Activated T-helper 1 cell treated with Interleukin-2 at 50 U/mL for 16 hours (primary cell): ENCODE results near the gene ADCY2.

Experiments
- DNase-seq: peaks from one replicate; pipeline ENCODE4 v3.0.0-alpha.2; 2020; ENCODE audit warnings: low read depth

ADCY2 gene

DNA sequence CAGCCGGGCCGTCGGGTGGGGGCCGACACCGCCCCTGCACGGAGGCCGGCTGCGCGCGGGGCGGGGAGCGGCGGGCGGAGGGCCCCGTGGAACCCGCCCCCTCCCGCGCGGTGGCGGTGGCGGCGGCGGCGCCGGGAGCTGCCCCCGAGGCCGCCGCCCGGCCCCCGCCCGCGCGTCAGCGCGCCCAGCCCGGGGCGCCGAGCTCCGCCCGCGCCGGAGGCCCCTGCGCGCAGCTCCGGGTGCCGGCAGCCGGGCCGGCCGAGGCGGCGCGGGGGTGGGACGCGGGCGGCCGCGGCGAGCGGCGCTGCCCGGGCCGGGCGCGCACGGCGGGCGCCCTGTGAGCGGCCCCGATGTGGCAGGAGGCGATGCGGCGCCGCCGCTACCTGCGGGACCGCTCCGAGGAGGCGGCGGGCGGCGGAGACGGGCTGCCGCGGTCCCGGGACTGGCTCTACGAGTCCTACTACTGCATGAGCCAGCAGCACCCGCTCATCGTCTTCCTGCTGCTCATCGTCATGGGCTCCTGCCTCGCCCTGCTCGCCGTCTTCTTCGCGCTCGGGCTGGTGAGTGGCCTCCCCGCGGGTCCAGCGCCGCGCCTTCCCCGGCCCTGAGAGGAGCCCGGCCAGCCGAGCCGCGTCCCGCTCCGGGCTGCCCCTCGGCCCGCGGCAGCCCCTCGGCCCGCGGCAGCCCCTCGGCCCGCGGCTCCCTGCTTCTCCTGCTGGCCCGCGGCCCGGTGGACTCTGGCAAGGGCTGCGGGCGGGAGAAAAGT is at the start of gene ADCY2:
Gene ADCY2, plus strand, starts transcription at position 192 of the 766 bp plus-strand sequence. Its CDS starts 159 bp downstream, at position 351.
- DNase-seq, result no peak

DNA sequence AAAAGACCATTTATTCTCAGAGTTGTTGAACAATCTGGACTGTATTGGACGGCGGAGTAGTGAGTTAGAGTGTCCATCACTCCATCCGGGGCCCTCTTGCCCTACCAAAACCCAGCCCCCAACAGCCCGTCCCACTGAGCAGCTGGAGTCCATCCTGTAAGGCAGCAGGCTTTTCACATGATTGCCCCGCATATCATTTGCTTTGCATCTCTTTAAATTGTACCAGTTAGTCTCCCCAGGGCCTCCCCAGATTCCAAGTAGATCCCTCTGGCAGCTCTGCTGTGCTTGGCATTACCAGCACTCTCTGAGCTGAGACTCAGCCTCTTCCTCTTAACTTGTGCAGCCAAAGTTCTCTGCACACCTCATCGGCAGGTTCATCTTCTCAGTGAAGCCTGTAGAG is 48.6 kb upstream of the ADCY2 start:
- DNase-seq, result no peak

DNA sequence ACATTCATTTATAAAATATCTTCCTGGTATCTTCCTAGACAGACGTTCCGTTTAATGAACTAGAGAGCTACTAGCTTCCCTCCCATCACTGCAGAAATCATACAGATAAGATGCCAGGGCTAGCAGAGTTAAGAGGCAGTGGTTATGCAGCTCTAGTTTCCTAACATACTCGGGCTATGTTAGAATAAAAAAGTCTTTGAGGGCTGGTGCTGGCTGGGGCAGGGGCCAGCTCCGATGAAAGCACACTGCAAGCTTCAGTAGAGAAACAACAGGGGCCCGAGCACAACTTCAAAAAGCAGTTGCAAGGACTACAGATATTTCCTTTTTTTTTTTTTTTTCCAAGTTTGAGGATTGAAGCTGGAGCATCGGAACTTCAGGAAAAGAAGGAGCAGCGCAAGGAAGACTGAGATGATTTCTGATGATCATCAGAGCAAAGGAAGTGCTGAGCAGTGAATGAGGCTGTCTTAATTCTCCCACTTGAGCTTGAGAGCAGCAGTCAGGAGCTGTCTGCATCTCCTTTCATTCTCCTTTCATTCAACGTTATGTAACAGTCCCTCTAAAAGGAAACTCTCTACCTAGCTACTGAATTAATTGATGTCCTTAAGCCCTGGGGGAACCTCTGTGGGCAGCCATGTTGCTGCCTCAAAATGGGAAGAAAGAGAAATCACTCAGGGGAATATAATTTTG is 47.6 kb upstream of the ADCY2 start:
- DNase-seq, result no peak

DNA sequence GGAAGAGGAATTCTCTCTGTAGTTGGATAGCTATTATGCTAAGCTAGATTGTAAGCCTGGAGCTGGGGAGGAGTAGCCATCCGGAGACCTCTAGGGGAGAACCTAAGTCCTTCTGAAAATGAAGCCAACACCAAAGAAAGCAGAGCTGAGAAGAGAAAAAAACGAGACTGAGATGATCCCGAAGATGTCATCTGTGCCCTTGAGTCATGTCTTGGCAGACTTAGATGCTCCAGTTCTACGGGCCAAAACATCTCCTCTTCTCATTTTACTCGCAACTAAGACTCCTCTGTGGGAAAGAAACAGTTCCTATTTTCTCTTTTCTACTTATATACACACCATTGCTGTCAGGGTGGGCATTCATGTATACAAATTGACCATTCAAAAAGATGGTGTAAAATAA is 34.3 kb upstream of the ADCY2 start:
- no peak for DNase-seq

DNA sequence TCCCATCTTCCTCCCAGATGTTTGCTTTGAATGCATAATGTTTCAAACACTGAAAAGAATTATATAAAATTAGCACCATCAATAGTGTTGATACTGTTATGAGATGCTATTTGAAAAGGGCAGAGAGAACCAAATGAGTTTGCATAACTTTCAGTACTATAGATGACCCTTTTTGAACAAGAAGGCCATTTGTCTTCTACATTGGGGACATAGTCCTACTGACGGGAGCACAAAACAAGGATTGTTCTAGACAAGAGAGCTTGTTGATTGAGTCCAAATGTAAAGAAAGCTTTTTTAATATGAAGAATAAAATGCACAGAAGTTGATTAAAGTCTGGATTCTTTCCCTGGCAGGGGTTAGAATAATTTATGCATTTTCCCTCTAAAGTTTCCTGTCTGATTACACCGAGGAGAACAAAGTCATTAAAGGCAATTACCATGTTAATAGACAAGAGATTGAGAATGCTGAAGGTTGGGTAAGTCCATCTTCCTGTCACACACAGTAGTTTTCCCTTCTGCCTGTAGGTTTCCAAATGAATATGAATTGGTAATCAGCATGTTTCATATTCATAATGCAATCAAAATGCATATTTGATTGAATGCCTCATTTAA is 32.8 kb upstream of the ADCY2 start:
- no peak for DNase-seq

DNA sequence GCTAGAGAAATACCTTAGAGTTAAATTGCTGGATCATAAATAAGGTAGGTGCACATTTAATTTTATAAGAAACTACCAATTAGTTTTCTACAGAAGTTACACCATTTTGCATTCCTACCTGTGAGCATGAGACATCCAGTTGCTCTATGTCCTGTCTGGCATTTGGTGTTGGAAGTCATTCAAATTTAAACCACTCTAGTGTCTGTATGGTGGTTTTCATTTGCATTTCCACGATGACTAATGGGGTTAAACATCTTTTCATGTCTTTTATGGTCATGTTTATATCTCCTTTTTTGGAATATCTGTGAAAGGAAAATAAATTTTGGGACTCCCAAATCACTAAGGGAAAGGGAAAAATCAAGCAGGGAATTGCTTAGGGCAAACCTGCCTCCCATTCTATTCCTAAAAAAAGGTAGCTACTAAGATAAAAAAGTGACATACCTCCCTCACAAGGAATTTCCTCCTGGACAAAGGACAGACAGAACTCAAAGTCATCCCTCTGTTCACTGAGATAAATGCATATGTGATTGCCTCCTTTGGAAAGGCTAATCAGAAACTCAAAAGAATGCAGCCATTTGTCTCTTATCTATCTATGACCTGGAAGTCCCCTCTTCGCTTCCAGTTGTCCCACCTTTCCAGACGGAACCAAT is 31.6 kb upstream of the ADCY2 start:
- DNase-seq, result no peak

DNA sequence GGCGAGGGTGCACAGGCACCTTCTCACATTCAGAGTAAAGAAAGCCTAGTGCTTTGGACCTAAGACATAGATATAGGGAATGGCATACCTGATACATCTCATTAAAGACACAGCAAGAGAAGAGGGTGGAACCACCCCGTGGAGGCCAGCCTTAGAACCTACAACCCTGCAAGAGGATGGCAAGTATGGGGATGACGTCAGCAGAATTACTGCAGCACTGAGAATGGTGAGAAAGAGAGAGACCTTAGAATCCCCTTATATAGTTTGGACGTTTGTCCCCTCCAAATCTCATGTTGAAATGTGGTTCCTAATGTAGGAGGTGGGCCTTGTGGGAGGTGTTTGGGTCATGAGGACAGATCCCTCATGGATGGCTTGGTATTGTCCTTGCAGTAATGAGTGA is 28.2 kb upstream of the ADCY2 start:
- DNase-seq, result no peak

DNA sequence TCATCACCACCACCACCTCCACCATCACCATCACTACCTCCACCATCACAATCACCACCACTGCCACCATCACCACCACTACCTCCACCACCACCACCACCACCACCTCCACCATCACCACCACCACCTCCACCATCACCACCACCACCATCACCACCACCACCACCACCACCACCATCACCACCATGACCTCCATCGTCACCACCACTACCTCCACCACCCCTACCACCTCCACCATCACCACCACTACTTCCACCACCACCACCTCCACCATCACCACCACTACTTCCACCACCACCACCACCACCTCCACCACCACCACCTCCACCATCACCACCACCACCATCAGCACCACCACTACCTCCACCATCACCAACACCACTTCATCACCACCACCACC is 23.5 kb upstream of the ADCY2 start:
- DNase-seq, result no peak

DNA sequence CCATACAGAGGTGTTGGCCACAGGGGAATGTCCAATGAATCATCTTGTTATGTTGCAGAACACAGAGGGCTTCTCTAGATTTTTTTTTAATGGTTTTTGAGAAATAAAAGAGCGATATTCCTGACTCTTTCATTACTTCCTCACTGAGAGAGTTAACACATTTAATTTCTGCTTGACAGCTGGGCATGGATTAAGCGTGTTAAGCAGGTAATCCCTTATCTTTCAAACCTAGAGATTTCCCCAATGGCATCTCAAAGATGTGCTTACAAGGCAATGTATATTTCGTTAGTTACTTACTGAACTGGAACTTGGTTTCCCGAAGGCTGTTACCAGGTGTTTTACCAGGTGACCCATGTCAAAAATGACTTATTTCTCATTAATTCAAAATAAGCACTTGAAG is 21.8 kb upstream of the ADCY2 start:
- no peak for DNase-seq

DNA sequence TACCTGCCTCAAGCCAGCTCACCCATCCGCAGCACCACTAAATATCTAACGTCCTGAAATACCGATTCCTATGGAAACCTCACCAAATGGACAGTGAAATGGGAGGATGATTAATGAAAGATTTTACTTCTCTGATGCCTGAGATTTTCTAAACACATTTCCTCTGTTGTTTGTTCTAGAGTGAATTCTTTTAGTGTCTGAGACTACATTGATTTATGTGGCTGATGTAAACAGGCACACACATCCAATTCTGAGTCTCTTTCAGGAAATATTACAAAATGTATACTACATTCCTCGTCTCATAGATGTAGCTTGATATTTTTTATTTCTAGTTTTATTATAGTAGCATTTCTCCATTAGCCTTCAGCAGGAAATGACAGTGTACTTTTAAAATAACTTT is 20.5 kb upstream of the ADCY2 start:
- DNase-seq, result no peak

DNA sequence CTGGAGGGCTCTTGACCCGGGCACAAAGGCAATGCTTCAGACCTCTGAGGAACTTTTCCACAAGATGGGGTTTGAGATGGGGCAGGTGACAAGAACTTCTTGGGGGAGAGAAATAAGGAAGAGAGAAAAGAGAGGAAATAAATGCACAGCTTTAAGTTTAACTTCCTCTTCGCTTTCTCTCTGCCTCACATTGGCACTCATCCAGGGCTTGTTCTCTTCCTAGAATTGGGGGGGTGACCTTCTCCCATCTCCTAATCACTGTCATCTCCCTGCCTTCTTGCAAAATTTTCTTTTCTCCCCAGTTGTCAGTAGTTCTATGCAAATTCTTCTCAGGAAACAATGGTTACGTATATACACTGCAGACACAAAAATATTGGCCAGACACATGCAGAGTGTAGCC is 19.1 kb upstream of the ADCY2 start:
- no peak for DNase-seq

DNA sequence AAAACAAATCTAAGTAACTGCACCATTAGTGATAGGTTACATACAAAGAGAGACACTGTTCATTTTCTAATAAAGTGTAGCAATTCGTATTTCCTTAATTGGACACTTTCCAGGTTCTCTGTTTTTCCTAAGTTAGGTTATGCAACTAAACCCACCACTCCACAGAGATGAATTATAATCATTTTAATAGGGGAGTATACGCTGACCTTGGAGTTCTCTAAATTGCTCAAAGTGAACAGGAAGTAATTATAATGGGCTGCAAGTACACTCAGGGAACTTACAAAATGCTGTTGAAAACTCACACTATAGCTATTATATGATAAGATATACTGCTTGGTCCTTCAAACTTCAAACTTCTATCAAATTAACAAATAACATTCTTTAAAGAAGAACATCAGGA is 18.2 kb upstream of the ADCY2 start:
- DNase-seq, result no peak

DNA sequence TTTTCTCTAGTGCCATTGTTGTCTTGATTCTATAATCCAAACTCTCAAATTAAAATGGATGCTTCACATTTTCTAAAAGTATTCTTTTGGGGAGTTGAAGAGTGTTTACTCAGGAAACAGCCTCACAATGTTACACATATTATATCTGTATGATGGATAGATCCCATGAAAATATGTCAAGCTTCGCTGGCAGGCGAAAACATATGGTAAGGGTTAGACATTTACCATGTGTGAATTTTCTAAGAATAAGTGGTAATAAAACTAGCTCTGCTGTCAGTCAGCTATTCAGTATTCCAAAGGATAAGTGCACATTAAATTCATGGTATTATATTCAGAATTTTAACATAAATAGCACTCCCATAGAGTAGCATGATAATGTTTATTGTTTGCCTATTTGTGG is 13.3 kb upstream of the ADCY2 start:
- DNase-seq, result no peak

DNA sequence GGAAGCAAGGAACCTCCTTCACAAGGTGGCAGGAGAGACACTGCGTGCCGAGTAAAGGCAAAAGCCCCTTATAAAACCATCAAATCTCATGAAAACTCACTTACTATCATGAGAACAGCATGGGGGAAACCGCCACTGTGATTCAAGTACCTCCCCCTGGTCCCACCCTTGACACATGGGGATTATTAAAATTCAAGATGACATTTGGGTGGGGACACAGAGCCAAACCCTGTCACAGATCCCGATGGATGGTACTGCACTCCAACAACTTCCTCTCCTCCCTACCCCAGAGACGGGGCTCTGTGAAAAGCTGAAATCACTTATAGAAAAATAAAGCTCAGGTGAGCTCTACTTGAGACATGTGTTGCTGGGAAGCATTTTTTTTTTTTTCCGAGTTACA is 10.3 kb upstream of the ADCY2 start:
- DNase-seq, result no peak

DNA sequence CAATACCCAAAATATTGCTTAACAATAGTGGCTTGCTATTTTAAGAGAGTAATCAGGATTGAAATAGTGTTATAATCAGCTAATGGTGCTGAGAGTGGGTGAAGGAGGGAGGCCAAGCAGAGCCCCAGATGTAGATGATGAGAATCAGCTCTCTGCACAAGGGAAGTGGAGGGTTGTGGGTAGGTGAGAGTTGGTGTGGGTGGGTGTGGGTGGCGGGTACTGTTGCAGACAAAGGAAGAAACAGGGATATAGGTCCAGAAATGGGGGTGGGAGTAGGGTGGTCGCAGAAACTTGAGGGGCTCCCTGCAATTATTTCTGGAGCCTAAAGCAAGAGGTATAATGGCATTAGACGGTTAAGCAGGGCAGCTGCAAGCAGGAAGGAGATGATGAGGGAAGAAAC is 7.4 kb upstream of the ADCY2 start:
- DNase-seq, result no peak

DNA sequence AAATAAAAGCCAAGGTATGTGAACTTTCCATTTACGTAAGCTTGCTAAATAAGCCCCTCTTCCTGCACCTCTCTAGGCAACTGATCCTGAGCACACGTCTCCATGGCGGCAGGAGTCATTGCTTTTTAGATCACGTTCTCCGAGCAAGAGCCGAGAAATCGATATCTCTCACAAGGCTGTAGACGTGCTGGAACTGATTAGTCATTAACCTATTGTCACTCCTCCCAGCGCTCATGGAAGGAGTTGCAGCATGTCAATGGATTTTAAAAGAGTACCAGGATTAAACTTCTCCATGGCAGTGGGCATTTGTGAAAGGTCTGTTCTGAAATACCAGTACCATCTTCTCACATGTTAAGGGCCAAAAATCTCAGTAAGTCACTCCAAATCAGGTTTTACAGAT is 4.7 kb upstream of the ADCY2 start:
- DNase-seq, result no peak

DNA sequence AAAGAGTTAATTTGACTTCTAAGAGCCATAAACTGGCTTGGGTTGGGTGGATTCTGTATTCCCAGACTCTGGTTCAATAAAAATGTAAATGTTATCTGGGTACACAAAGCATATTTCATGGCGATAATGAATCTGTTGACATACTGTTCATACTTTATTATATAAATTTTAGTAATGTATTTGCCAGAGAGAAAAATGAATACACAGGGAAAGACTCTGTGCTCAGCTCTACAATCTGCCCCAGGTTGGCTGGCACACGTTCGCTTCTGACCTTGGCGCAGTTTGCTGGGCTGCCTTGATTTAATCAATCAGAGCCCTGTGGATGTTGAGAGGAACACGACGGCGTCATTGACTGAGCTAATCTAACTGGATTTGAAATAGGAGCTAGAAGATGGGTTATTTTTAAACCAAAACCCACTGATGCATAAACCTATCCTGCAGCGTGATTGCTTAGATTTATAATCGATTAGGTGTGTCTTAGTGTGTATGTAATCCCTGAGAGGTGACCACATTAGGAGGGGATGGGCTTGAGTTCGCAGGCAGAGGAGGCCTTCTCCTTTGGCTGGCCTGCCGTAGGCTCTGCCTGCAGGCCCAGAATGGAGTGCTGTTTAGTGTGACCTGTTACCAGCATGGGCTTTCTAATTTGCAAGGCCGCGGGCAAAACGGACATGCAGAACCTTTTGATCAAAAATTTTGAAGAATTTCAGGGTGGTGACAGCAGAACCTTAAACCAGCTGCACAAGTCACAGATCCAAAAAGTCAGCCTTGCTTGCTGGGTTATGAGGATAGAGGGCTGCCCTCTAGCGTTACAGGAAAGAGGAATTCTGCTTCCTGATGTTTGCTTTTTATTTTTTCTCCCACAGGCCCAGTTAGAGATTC is 3.9 kb upstream of the ADCY2 start:
- no peak for DNase-seq

DNA sequence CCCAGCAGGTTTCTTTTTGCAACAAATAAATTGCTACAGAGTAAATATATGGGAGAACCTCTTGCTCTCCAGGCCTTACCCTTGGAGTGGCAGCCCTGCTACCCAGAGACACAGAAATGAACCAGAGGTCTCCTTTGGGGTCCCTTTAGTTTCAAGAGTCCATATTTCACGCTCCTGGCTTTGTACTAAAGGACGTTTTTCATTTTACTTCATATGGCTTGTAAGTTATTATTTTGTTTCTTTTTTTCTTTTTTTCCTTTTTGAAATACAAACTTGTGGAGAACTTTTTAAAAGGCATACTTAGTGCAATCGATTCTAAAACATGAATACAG is 3.3 kb upstream of the ADCY2 start:
- no peak for DNase-seq

DNA sequence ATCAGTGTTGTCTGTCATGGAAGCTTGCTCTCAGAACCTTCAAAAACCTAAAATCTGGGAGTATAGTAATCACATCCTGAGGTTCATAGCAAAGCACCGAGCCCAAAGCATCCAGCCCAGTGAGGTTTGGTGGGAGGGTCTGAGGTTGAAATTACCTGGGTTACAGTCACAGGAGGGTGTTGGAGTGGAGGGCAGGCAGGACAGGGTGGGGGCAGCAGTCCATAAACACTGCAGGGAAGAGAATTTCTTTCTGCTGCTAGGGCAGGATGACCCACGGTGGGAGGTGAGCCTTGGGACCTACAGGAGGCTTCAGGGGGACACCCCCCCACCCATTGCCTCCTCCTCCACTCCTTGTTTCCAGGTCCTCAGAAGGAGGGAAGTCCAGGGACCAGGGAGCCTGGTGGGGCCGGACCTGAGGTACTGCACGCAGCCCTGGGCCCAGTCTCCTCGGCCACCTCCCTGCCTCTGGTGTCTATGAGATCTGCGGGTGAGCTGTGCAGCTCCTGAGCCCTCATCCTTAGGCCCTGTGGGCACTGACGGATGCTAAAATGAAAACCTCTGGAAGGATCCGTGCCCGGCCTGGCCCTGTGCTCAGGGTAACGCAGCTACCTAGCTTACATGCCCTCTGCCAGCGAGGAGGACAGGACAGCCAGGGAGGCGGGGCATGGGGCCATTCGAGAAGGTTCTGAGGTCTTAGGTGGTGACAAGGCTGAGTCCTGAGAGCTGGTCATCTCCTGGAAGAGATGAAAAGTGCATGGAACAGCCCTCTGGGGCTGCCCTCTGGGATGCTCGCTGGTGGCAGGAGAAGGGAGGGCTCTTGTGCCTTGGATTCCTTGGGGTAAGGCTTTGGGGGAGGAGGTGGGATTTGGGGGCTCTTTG is 1.8 kb upstream of the ADCY2 start:
- no peak for DNase-seq

DNA sequence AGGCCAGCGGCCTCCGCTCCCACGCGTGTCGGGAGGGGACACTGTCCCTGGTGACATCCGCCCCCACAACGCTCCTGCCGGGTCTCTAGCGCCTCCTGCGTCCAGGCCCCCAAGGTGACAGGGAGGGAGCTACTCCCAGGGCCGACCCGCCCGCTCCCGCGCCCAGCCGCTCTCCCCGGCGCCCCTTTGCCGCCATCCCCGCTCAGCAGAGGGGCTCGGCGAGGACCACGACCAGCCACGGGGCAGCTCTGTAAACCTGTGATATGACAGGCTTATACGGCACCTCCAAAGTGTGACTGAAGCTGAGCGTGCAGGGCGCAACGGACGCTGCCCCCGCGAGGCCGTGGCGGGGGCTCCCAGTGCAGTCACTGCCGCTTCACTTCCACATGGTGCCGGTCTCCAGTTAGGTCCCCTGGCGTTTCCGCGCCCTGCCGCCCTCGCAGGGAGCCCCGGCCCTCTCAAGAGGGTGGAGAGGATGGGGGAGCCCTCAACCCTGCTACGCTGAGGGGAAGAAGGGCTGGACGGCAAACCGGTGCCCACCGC is 978 bp upstream of the ADCY2 start:
- DNase-seq, result no peak

DNA sequence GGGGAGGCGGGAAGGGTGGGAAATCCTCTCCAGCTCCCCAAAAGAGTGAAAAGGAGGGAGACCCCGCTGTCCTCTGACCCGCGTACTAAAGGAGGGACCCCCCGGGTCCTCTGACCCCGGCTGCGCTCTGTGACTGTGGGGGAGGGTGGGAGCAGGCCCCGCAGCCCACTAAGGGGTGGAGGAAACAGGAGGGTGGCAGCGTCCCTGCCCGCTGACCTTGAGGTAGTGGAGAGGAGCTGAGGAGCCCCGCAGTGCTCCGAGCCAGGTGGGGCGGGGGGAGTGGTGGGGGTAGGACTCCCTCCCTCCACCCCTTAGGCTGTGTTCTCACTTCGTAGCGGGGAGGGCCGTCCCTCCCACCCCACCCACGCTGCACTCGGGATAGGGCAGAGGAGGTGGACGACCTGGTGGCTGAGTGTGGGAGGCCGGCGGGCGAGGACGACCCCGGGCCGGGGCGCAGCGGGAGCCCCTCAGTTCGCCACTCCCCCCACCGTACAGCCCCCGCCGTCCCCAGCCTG is 449 bp upstream of the ADCY2 start:
- no peak for DNase-seq
